BLaER1 treated with 17β-estradiol and CSF1 and Interleukin-3, amounts not matched to agents 10 nM and 100 nM (cell line): ENCODE data around the gene CAB39.

ENCODE experiments used
- H3K27ac ChIP-seq, 11 experiments: shearing (Covaris generic); formaldehyde crosslinking; 2 replicates each; pipeline ENCODE4 v1.8.1; 2022
- H3K27me3 ChIP-seq, 11 experiments: shearing (Covaris generic); formaldehyde crosslinking; 2 replicates each; pipeline ENCODE4 v1.8.1; 2022
- H3K36me3 ChIP-seq, 11 experiments: shearing (Covaris generic); formaldehyde crosslinking; 2 replicates each; pipeline ENCODE4 v1.8.1; 2022
- H3K4me1 ChIP-seq, 10 experiments: shearing (Covaris generic); formaldehyde crosslinking; 2 replicates each; pipeline ENCODE4 v1.8.1; 2022
- H3K4me2 ChIP-seq, 11 experiments: shearing (Covaris generic); formaldehyde crosslinking; 2 replicates each; pipeline ENCODE4 v1.8.1; 2022
- H3K4me3 ChIP-seq, 10 experiments: shearing (Covaris generic); formaldehyde crosslinking; 2 replicates each; pipeline ENCODE4 v1.8.1; 2022
- H3K9ac ChIP-seq, 11 experiments: shearing (Covaris generic); formaldehyde crosslinking; 2 replicates each; pipeline ENCODE4 v1.8.1; 2022
- H3K9me3 ChIP-seq, 11 experiments: shearing (Covaris generic); formaldehyde crosslinking; replicated peaks in 1 of 11; 2 replicates each; pipeline ENCODE4 v1.8.1; 2022
- H4K20me1 ChIP-seq, 11 experiments: shearing (Covaris generic); formaldehyde crosslinking; 2 replicates each; pipeline ENCODE4 v1.8.1; 2022
- Cebpa-rat ChIP-seq, 11 experiments: shearing (Covaris generic); IDR thresholded peaks; 2 replicates each; pipeline ENCODE4 v1.8.1; 2022

CAB39 gene

DNA sequence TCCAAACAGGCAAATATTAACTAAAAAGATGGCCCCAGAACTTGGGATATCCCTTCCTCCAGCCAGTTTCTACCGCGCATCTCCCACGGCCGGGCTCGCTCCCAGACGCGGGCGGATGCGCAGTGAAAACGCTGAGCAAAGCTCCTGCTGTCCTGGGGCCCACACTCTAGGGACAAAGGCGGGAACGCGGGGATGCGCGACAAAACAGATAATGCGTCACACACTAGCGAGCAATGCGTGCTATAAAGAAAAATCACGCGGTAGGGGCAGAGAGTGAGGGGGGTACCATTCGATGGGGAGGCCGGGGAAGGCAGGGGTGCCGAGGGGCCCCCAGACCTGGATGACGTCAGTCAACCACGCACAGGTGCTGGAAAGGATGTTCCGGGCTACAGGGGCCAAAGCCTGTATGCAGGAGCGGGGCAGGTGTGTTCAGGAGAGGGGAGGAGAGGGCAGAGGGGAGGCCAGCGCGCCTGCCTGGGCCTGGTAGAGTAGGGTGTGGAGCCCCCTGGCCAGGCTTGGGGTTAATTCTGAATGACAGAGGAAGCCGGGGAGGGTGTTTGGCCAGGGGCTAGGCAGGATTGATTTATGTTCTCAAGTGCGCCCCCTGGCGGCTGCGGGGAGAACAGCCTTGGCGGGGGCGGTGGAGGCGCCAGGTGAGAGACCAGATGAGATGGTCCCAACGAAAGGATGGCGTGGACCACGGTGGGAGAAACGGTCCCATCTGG lies 137.2 kb downstream of the CAB39 start:
- Histone ChIP-seq H3K4me2 (no peak overlapping the region), H4K20me1 (no peaks in the 10 kb centered on the region), H3K27me3 (no peaks in the 10 kb centered on the region; a peak in 1 of 22 replicates)

DNA sequence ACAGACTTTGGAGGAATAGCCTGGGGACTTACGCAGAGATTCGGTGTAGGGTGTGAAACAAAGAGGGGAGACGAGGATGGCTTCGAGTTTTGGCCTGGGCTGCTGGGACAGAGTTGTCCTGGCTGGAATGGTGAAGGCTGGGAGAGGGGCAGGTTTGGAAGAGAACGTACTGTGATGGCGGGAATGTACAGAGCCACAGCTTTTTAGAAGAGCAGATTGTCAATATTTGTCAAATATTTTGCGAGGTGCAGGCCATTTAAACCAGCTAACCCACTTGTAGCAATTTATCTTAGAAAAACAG lies 137.7 kb downstream of the CAB39 start:
- H3K4me1 ChIP-seq: peaks cover 0 to 6% (median 0%) of the 10 kb centered on the region in 10 experiments; a peak in 3 of 20 replicates
- no peak overlapping the region for H3K9ac ChIP-seq
- H3K27ac ChIP-seq: no peak overlapping the region
- H3K36me3 ChIP-seq: no peaks in the 10 kb centered on the region
- TF ChIP-seq Cebpa-rat (IDR thresholded peaks at IDR 0.05): no peak
- H3K9me3 ChIP-seq: peaks cover 0 to 22% (median 16%) of the 10 kb centered on the region in 11 experiments; a peak in 17 of 22 replicates
- H3K4me3 ChIP-seq: no peak overlapping the region
- no peaks in the 10 kb centered on the region; a peak in 1 of 22 replicates for H3K27me3 ChIP-seq
- H3K4me2 ChIP-seq: no peak overlapping the region
- no peaks in the 10 kb centered on the region for H4K20me1 ChIP-seq

More for the DNA sequence above, 137.2 kb downstream of the CAB39 start:
- H3K9ac ChIP-seq: no peak overlapping the region
- H3K27ac ChIP-seq: no peak overlapping the region
- H3K36me3 ChIP-seq: no peaks in the 10 kb centered on the region
- TF ChIP-seq Cebpa-rat (IDR thresholded peaks at IDR 0.05): no peak
- H3K9me3 ChIP-seq: peaks cover 0 to 22% (median 16%) of the 10 kb centered on the region in 11 experiments; a peak in 17 of 22 replicates
- H3K4me1 ChIP-seq: peaks cover 0 to 6% (median 0%) of the 10 kb centered on the region in 10 experiments; a peak in 3 of 20 replicates
- no peak overlapping the region for H3K4me3 ChIP-seq

DNA sequence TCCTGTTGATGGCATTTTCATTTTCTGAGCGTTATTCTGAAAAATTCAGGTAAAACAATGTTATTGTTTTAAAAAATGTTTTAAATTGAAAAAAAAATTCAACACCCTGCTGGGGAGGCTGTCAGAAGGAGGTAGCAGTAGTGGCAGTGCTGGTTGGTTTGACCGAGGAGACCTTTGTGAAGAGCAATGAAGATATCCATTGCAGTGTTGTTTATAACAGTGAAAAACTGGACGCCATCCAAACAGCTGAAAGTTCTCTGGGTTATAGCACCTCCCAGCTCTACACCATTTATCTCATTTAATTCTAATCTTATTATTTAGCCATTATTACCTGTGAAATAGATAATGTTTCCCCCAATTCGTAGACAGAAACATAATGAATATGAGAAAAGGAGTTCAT lies 139.5 kb downstream of the CAB39 start:
- no peaks in the 10 kb centered on the region for H3K36me3 ChIP-seq

DNA sequence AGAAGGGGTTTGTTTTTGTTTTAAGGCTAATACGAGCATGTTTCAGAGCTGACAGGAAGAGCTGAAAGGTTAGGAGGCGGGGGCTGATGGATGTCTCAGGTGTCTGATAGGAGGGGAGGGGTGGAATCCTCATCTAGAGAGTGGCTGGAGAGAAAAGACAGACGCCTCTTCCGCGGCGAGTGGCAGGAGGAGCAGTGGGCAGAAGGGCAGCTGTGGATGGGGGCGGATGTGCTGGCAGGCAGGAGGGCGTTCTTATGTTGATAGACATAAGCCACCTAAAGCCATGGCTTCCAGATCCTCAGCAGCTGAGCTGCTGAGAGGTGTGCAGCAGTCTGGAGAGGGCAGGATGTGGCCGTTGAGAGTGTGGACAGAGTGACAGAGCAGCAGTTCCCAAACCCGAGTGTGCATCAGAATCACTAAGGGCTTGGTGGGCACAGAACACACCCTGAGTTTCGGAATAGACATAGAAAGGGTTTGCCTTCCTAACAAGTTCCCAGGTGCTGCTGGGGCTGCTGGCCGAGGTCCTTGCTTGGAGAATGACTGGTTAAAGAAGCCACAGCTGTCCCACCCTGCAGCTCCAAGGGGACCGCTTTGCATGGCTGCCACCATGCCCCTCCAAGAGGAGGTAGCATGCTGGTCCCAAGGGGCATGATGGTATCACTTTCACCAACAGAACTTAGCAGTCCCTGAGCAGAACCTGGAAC lies 149.1 kb downstream of the CAB39 start:
- Histone ChIP-seq H3K9me3 (peaks cover 0 to 3% (median 0%) of the 10 kb centered on the region in 11 experiments; a peak in 1 of 22 replicates), H3K9ac (peak overlapping the region in 2 of 11 experiments; percentile 1 to 2; a peak in 1 of 22 replicates), H4K20me1 (peaks cover 0 to 9% (median 7%) of the 10 kb centered on the region in 11 experiments; a peak in 16 of 22 replicates), H3K36me3 (no peaks in the 10 kb centered on the region), H3K27me3 (no peaks in the 10 kb centered on the region), H3K4me3 (no peak overlapping the region), H3K27ac (0 out of 22 replicates have a peak overlapping the region, but pooled peaks of 1 of the 11 experiments have one; percentile 18), H3K4me2 (peak overlapping the region in 10 of 11 experiments; percentile 36 to 85 (median 68); a peak in 20 of 22 replicates), H3K4me1 (peaks cover 8 to 47% (median 37%) of the 10 kb centered on the region in 10 experiments)
- TF ChIP-seq Cebpa-rat (IDR thresholded peaks at IDR 0.05): no peak

More for the DNA sequence above, 139.5 kb downstream of the CAB39 start:
- TF ChIP-seq Cebpa-rat (IDR thresholded peaks at IDR 0.05): no peak
- H3K4me1 ChIP-seq: peaks cover 0 to 6% (median 0%) of the 10 kb centered on the region in 10 experiments; a peak in 3 of 20 replicates
- no peak overlapping the region for H3K4me3 ChIP-seq
- H3K27me3 ChIP-seq: no peaks in the 10 kb centered on the region; a peak in 1 of 22 replicates
- H4K20me1 ChIP-seq: no peaks in the 10 kb centered on the region
- no peak overlapping the region for H3K9ac ChIP-seq
- H3K9me3 ChIP-seq: peaks cover 0 to 14% (median 12%) of the 10 kb centered on the region in 11 experiments; a peak in 16 of 22 replicates
- H3K4me2 ChIP-seq: no peak overlapping the region
- H3K27ac ChIP-seq: no peak overlapping the region

DNA sequence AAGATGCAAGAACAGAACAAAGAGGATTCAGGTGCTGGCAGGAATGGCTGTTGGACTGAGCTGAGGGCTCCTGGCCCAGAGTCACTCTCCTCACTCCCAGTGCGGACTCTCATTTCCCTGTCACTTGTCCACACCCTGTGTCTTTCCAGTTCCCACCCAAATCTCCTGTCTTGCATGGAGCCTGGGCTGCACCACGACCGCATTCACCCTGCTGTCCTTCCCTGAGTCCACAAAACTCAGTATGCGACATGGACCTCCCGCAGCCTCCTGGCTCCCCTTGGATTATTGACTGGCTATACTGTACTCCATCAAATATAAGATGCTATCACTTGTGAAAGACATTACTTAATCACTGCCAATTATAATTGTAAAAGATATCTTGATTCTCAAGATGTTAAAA lies 149.7 kb downstream of the CAB39 start:
- no peak overlapping the region for H3K9ac ChIP-seq
- peaks cover 14 to 53% (median 42%) of the 10 kb centered on the region in 10 experiments for H3K4me1 ChIP-seq
- no peaks in the 10 kb centered on the region for H3K36me3 ChIP-seq

DNA sequence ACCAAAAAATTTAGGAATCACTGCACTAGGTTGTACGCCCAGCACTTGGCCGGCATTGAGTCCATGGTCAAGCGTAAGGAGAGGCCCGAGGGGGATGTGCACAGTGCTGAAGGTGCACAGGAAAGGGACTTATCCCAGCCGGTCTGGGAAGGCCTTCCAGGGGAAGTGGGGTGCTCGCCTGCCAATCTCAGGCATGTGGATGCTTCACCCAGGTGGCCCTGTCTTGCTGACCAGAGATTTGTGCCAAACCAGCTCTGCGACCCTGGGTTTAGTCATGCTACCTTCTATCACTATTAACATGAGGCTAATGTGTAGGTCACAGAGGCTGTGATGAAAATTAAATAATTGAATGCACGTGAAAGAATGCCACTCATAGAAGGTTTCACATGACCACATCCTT lies 150.4 kb downstream of the CAB39 start:
- 0 out of 22 replicates have a peak overlapping the region, but pooled peaks of 2 of the 11 experiments have one; percentile 83 to 89 for H3K4me2 ChIP-seq
- H3K4me1 ChIP-seq: peaks cover 21 to 60% (median 50%) of the 10 kb centered on the region in 10 experiments
- no peak overlapping the region for H3K4me3 ChIP-seq
- H3K27me3 ChIP-seq: no peaks in the 10 kb centered on the region
- peaks cover 0 to 22% (median 19%) of the 10 kb centered on the region in 11 experiments; a peak in 17 of 22 replicates for H4K20me1 ChIP-seq
- no peak overlapping the region for H3K9ac ChIP-seq
- no peak for TF ChIP-seq Cebpa-rat (IDR thresholded peaks at IDR 0.05)
- no peaks in the 10 kb centered on the region for H3K36me3 ChIP-seq
- H3K9me3 ChIP-seq: peaks cover 0 to 2% (median 0%) of the 10 kb centered on the region in 11 experiments; a peak in 1 of 22 replicates
- H3K27ac ChIP-seq: no peak overlapping the region

More for the DNA sequence above, 149.7 kb downstream of the CAB39 start:
- peak overlapping the region in 10 of 11 experiments; percentile 36 to 85 (median 68); a peak in 20 of 22 replicates for H3K4me2 ChIP-seq
- H3K9me3 ChIP-seq: peaks cover 0 to 3% (median 0%) of the 10 kb centered on the region in 11 experiments; a peak in 1 of 22 replicates
- H3K27ac ChIP-seq: no peak overlapping the region
- H3K4me3 ChIP-seq: no peak overlapping the region
- H4K20me1 ChIP-seq: peaks cover 0 to 15% (median 13%) of the 10 kb centered on the region in 11 experiments; a peak in 17 of 22 replicates
- no peak for TF ChIP-seq Cebpa-rat (IDR thresholded peaks at IDR 0.05)
- no peaks in the 10 kb centered on the region for H3K27me3 ChIP-seq

DNA sequence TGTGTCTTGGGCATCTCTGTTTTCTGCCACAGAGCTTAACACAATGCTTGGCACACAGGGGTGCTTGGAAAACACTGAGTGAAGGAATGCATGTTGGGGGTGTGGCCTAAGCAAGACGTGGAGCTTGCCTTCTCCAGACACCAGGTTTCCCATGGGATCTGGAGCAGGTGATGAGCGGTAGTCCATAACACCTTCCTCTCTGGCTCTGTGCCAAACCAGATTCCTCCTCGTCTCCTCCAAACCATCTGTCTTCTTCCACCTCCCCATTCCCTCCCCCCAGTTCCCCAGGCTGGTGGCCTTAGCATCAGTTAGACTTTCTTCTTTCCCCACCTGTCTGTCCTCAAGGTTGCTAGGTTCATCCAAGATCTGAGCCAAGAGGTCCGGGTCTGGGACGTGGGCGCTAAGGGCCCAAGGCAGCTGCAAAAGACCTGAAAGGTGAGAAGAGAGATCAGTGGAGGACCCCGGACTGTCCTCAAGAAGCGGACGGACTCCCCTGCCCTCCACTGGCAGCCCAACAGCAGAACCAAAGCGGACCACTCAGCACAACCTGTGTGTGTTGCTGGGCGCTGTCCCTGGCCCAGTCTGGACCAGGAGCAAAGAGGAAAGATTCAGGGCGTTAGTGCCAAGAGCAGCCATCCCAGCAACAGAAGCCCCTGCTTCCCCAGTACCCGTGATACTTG lies 150.9 kb downstream of the CAB39 start:
- peaks cover 27 to 65% (median 55%) of the 10 kb centered on the region in 10 experiments for H3K4me1 ChIP-seq
- peak overlapping the region in 1 of 11 experiments; percentile 90; a peak in 1 of 22 replicates for H3K9ac ChIP-seq
- H3K27ac ChIP-seq: no peak overlapping the region
- peaks cover 2 to 27% (median 25%) of the 10 kb centered on the region in 11 experiments; a peak in 20 of 22 replicates for H4K20me1 ChIP-seq
- H3K36me3 ChIP-seq: no peaks in the 10 kb centered on the region
- no peaks in the 10 kb centered on the region for H3K27me3 ChIP-seq
- peak overlapping the region in 9 of 11 experiments; percentile 75 to 99 (median 89); a peak in 17 of 22 replicates for H3K4me2 ChIP-seq
- H3K9me3 ChIP-seq: no peaks in the 10 kb centered on the region
- 0 out of 20 replicates have a peak overlapping the region, but pooled peaks of 1 of the 10 experiments have one; percentile 91 for H3K4me3 ChIP-seq
- TF ChIP-seq Cebpa-rat (IDR thresholded peaks at IDR 0.05): no peak

DNA sequence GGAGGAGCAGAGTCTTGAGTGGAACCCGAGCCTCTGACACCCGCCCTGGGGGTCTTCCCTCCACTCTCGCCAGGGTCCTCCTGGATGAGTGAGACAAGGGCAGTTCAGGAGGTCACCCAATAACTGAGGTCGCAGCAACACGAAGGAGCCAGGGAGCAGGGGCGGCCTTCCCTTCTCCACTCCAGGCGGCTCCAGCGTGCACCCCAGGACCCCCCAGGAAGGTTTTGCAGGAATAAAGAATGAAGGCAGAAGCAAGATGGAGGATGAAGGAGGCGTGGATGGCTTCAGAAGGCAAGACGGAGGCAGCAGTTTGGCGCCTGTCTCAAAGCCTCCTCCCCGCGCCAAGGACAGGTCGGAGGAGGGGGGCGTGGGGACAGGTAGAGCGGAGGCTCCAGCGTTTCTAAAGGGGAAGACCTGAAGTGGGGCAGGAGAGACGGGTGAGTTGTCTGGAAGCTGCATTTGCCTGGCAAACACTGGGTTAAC lies 151.5 kb downstream of the CAB39 start:
- H3K9ac ChIP-seq: peak overlapping the region in 10 of 11 experiments; percentile 11 to 90 (median 88); a peak in 15 of 22 replicates
- no peaks in the 10 kb centered on the region for H3K27me3 ChIP-seq
- H3K4me2 ChIP-seq: peak overlapping the region; percentile 75 to 99 (median 92)
- no peak for TF ChIP-seq Cebpa-rat (IDR thresholded peaks at IDR 0.05)
- H3K36me3 ChIP-seq: no peaks in the 10 kb centered on the region; a peak in 2 of 22 replicates
- peaks cover 8 to 33% (median 31%) of the 10 kb centered on the region in 11 experiments; a peak in 20 of 22 replicates for H4K20me1 ChIP-seq
- peaks cover 33 to 71% (median 61%) of the 10 kb centered on the region in 10 experiments for H3K4me1 ChIP-seq
- peak overlapping the region in 3 of 11 experiments; percentile 1 to 87 (median 38); a peak in 2 of 22 replicates for H3K27ac ChIP-seq
- no peaks in the 10 kb centered on the region for H3K9me3 ChIP-seq
- peak overlapping the region; percentile 74 to 97 (median 90) for H3K4me3 ChIP-seq
